HUES64 (cell line): Measurements from ENCODE around the gene TRIM36. TPM values are rescaled to one million over a fixed set of nuclear protein-coding genes. Genes with fewer than 3 reads are reported as not detected.
A peak's percentile ranks its signal among the peaks of the same experiment; 100 is the strongest.

Experiments used
- H3K27ac ChIP-seq: 2 replicates; pipeline ENCODE4 v1.7.0; 2013; ENCODE audit warnings: low read depth, low read length, inconsistent platforms
- H3K27me3 ChIP-seq: 2 replicates; pipeline ENCODE4 v1.6.1; 2013; ENCODE audit warnings: mild to moderate bottlenecking, low read length; ENCODE audit not compliant: insufficient read depth
- H3K36me3 ChIP-seq: 2 replicates; pipeline ENCODE4 v1.6.1; 2013; ENCODE audit warnings: mild to moderate bottlenecking, low read length; ENCODE audit not compliant: insufficient read depth
- H3K4me1 ChIP-seq: 2 replicates; pipeline ENCODE4 v1.6.1; 2013; ENCODE audit warnings: mild to moderate bottlenecking, low read length, moderate library complexity; ENCODE audit not compliant: insufficient read depth
- H3K4me3 ChIP-seq: 2 replicates; pipeline ENCODE4 v1.5.1; 2013; ENCODE audit warnings: mild to moderate bottlenecking, low read length, moderate library complexity
- H3K9ac ChIP-seq: 2 replicates; pipeline ENCODE4 v1.6.1; 2013; ENCODE audit warnings: mild to moderate bottlenecking, low read depth, low read length
- H3K9me3 ChIP-seq: 2 replicates; pipeline ENCODE4 v1.6.1; 2013; ENCODE audit warnings: low read depth, low read length; ENCODE audit not compliant: insufficient read depth
- WGBS: fragments of 150-250, 120-280 bp; methylation state at CpG from one replicate; pipeline ENCODE4 v1.1.7; 2013; ENCODE audit warnings: missing lambda C conversion rate; 5-methylcytosine and 5-hydroxymethylcytosine counted together
- polyA plus RNA-seq, 2 experiments: library from polyadenylated mRNA; stranded (reverse); fragments of 50-300 nt; gene quantifications; one replicate each; pipeline ENCODE4 v1.2.3, GENCODE V29; 2013

Gene TRIM36, protein sequence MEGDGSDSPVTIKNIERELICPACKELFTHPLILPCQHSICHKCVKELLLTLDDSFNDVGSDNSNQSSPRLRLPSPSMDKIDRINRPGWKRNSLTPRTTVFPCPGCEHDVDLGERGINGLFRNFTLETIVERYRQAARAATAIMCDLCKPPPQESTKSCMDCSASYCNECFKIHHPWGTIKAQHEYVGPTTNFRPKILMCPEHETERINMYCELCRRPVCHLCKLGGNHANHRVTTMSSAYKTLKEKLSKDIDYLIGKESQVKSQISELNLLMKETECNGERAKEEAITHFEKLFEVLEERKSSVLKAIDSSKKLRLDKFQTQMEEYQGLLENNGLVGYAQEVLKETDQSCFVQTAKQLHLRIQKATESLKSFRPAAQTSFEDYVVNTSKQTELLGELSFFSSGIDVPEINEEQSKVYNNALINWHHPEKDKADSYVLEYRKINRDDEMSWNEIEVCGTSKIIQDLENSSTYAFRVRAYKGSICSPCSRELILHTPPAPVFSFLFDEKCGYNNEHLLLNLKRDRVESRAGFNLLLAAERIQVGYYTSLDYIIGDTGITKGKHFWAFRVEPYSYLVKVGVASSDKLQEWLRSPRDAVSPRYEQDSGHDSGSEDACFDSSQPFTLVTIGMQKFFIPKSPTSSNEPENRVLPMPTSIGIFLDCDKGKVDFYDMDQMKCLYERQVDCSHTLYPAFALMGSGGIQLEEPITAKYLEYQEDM
- polyA plus RNA-seq (2013, experiment 1 of 2) = 10.1 TPM
- polyA plus RNA-seq (2013, experiment 2 of 2) = 10.3 TPM

DNA sequence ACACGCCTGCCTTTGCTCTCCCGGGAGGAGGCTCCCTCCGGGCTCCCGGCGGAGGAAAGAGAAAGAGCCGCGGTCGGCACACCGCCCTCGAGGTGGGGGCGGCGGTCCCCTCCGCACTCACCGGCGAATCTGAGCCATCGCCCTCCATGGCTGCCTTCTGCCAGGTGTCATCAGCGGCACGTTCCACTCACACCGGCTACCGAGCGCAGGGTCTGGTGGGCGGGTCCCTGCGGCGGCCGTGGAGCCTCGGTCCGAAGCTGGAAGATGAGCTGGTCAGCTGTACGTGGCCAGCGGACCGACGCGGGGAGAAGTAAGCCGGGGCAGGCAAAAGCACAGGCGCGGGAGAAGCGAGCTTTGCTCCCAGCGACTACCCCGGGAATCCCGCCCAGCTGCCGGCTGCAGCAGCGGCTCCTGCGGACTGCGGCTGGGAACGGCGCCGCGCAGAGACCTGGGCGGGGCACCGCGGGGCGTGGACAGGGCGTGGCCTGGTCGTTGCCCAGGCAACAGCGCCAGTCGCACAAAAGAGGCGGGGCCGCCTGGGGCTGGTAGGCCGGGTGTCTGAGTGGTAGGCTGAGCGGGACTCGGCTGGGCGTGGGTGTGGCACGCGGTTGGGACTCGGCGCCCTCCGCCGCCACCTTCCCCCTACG, at the start of gene TRIM36:
TRIM36 (minus strand) TSS at position 422 of the 647 bp plus-strand sequence; CDS start at position 148, 274 bp downstream.
- under 1% methylated on average over 65 of the region's 68 CpGs for WGBS
- Histone ChIP-seq H3K27me3 (peaks cover 54% of the 10 kb centered on the region), H3K27ac (peak within 1 kb of the TSS; percentile 77)

DNA sequence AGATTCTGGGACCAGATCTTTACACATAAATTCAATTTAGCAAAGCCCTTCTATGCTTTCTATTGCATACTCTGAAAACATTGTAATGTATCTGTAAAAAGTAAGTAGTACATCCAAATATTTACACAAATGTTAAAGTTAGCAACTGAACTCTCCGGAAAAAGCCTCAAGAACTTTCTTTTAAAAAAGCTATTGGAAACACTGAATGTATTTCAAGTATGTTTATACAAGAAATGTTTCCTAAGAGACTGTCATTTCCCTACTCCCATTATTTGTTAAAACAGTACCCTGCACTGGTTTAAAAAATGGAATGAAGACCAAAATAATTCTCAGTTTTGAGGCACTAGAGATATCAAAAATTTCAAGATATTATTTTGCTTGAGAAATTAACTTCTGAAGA, 44.8 kb upstream of the TRIM36 start:
- WGBS = no CpG with 5 or more reads among the region's 1 CpG
- Histone ChIP-seq H3K36me3 (peaks cover 31% of the 10 kb centered on the region; the same call in 1 of the 2 replicates), H3K9ac (no peak overlapping the region), H3K27ac (no peak overlapping the region), H3K9me3 (no peaks in the 10 kb centered on the region), H3K4me3 (no peak overlapping the region), H3K4me1 (no peaks in the 10 kb centered on the region), H3K27me3 (no peaks in the 10 kb centered on the region)

More for the DNA sequence above, at the start of gene TRIM36:
- Histone ChIP-seq H3K4me3 (peak within 1 kb of the TSS; percentile 86), H3K9me3 (peaks cover 30% of the 10 kb centered on the region), H3K36me3 (peaks cover 8% of the 10 kb centered on the region), H3K4me1 (peaks cover 5% of the 10 kb centered on the region; the same call in 1 of the 2 replicates), H3K9ac (peak within 1 kb of the TSS; percentile 81)

DNA sequence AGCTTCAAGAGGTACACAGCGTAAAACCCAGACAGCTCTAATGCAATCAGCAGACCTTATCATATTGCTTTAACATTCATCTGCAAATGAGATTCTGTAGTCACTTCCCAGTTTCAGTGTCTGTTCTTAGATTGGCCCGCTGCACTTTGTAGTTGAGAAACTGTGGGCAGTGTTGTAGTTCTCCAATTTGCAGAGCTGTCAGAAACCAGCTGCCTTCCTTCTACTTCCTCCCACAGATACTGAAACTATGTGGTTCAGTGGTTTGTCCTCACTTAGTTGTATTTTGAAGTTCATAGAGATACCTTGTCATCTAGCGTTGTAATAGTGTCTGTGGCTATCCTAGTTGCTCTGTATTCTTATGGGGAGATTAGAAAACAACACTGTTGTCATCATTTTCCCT, 39.6 kb upstream of the TRIM36 start:
- Histone ChIP-seq H3K4me1 (no peaks in the 10 kb centered on the region), H3K9me3 (no peaks in the 10 kb centered on the region), H3K27ac (no peak overlapping the region), H3K27me3 (no peaks in the 10 kb centered on the region), H3K4me3 (no peak overlapping the region), H3K36me3 (peaks cover 24% of the 10 kb centered on the region; the same call in 1 of the 2 replicates), H3K9ac (no peak overlapping the region)
- WGBS = 98% methylated on average over 3 of the region's 3 CpGs

DNA sequence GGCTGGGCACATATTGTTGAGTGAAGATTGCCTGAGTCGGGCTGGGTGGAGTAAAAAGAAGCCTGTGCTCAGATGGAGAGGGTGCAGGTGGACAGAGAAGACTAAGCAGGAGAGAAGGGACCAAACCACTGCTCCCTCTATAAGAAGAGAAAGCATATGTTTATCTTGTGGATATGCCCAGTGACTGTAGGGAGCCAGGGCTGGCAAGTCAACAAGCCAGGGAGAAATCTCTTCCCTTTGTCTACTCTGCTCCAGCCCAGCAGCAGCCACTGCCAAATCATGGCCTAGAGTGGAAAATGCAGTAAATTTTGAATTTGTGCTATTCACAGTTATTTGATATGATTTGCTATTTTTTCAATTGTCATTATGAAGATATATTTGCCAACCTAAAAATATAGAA, 33.2 kb upstream of the TRIM36 start:
- no peaks in the 10 kb centered on the region for H3K36me3 ChIP-seq

GRCh38 chr5:115196161-115196560, 26.5 kb upstream of the TRIM36 start:
- H3K36me3 ChIP-seq = no peaks in the 10 kb centered on the region
- H3K9me3 ChIP-seq = no peaks in the 10 kb centered on the region
- no peaks in the 10 kb centered on the region for H3K27me3 ChIP-seq
- WGBS = 89% methylated on average over 3 of the region's 3 CpGs
- H3K4me1 ChIP-seq = no peaks in the 10 kb centered on the region
- no peak overlapping the region for H3K9ac ChIP-seq
- H3K27ac ChIP-seq = no peak overlapping the region
- H3K4me3 ChIP-seq = no peak overlapping the region

More for the DNA sequence above, 33.2 kb upstream of the TRIM36 start:
- H3K9ac ChIP-seq = no peak overlapping the region
- H3K4me3 ChIP-seq = no peak overlapping the region
- WGBS = 100% methylated on average over 1 of the region's 1 CpG
- no peak overlapping the region for H3K27ac ChIP-seq
- no peaks in the 10 kb centered on the region for H3K4me1 ChIP-seq
- no peaks in the 10 kb centered on the region for H3K9me3 ChIP-seq
- H3K27me3 ChIP-seq = no peaks in the 10 kb centered on the region

GRCh38 chr5:115194676-115195075, 25.0 kb upstream of the TRIM36 start:
- 93% methylated on average over 2 of the region's 2 CpGs for WGBS
- Histone ChIP-seq H3K4me3 (no peak overlapping the region), H3K36me3 (no peaks in the 10 kb centered on the region), H3K27ac (no peak overlapping the region), H3K9ac (no peak overlapping the region), H3K4me1 (peaks cover 5% of the 10 kb centered on the region), H3K27me3 (no peaks in the 10 kb centered on the region), H3K9me3 (no peaks in the 10 kb centered on the region)

GRCh38 chr5:115193295-115193694, 23.6 kb upstream of the TRIM36 start:
- Histone ChIP-seq H3K36me3 (no peaks in the 10 kb centered on the region), H3K27ac (no peak overlapping the region), H3K4me1 (peaks cover 8% of the 10 kb centered on the region)

DNA sequence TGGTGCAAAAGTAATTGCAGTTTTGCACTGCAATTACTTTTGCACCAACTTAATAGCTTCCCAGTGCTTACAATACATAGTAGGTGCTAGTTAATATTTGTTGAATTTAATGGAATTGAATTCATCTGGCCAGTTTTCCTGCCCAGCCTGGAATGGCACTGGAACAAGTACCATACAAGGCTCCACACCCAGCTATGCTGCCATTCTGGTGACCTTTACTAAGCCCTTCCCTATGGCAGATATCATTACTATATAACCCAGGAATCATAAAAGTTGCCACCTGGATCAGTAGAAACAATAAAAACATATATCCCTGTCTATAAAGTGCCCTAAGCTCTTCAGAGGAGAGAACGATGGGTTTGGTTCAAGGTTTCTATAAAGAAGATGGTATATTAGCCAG, 22.4 kb upstream of the TRIM36 start:
- H3K27ac ChIP-seq = no peak overlapping the region
- peaks cover 8% of the 10 kb centered on the region for H3K4me1 ChIP-seq
- no peak overlapping the region for H3K9ac ChIP-seq
- no CpG with 5 or more reads among the region's 1 CpG for WGBS
- no peak overlapping the region for H3K4me3 ChIP-seq
- H3K27me3 ChIP-seq = no peaks in the 10 kb centered on the region
- no peaks in the 10 kb centered on the region for H3K36me3 ChIP-seq
- H3K9me3 ChIP-seq = no peaks in the 10 kb centered on the region

More at GRCh38 chr5:115193295-115193694, 23.6 kb upstream of the TRIM36 start:
- Histone ChIP-seq H3K27me3 (no peaks in the 10 kb centered on the region), H3K4me3 (no peak overlapping the region), H3K9ac (no peak overlapping the region), H3K9me3 (no peaks in the 10 kb centered on the region)

DNA sequence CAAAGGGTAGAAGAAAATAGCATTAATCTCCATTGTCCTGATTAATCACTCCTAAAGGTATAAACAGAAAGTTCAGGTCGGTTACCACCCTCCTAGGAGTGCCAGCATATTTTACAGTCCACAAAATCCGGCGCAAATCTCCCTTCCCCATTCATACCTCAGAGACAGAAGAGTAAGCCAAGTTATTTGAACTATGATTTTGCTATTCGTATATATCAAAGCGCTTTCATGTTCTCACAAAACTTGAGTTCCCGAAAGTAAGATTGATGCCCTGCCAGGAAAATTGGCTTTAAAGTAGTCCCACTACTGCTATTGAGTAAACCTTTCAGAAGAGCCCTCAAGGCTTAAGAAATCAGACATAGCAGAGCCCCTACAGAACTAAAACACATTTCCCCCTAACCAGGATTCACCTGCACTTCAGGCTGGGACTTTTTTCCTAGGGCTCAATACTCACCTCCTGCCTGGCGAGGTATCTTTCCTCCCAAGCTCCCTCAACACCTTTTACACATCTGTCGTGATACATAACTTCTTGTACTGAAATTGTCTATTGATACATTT, 21.8 kb upstream of the TRIM36 start:
- no peaks in the 10 kb centered on the region for H3K27me3 ChIP-seq
- H3K27ac ChIP-seq = no peak overlapping the region
- peaks cover 8% of the 10 kb centered on the region for H3K4me1 ChIP-seq
- H3K9ac ChIP-seq = no peak overlapping the region
- no peaks in the 10 kb centered on the region for H3K36me3 ChIP-seq
- H3K4me3 ChIP-seq = no peak overlapping the region
- WGBS = 94% methylated on average over 8 of the region's 8 CpGs
- H3K9me3 ChIP-seq = no peaks in the 10 kb centered on the region

DNA sequence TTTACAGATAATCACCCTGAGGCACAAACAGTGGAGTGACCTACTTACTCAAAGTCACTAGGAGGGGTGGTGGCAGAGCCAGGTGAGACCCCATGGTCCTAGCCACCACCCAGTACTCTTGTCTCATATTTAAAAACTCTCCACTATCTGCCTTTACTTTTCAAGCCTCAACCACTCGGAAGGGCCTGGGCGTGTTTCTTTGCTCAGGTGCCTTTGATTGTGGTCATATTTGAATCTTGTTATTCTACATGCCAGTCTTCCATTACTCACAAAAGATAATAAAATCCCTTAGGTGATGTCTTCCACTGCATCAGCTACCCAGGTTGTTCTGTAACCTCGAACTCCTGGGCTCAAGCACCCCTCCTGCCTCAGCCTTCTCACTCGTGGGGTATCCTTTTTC, 20.7 kb upstream of the TRIM36 start:
- Histone ChIP-seq H3K4me1 (peaks cover 8% of the 10 kb centered on the region), H3K9ac (no peak overlapping the region), H3K4me3 (no peak overlapping the region), H3K9me3 (no peaks in the 10 kb centered on the region), H3K27me3 (no peaks in the 10 kb centered on the region), H3K36me3 (no peaks in the 10 kb centered on the region), H3K27ac (no peak overlapping the region)
- WGBS = 84% methylated on average over 4 of the region's 4 CpGs

GRCh38 chr5:115189866-115190265, 20.2 kb upstream of the TRIM36 start:
- Histone ChIP-seq H3K36me3 (no peaks in the 10 kb centered on the region), H3K27me3 (no peaks in the 10 kb centered on the region), H3K9me3 (no peaks in the 10 kb centered on the region), H3K4me1 (peaks cover 8% of the 10 kb centered on the region), H3K9ac (no peak overlapping the region), H3K4me3 (no peak overlapping the region), H3K27ac (no peak overlapping the region)
- WGBS = 49% methylated on average over 2 of the region's 2 CpGs
